ACHN (cell line): ENCODE results near the gene TDO2.
"Not testable (repeated sequence)": the region's sequence is repeated elsewhere in the genome, so short reads cannot be mapped to it uniquely, and the experiment has no call there.

Experiments used
- DNase-seq: peaks from one replicate; pipeline ENCODE4 v3.0.0-alpha.2; 2015
- in situ Hi-C: cut with HindIII; loops from 2 replicates; pipeline ENCODE4 v1.10.0; 2017; ENCODE audit warnings: low sequenced_read_pairs, low pct_ligation_motif_present, low pct_unique_long_range_greater_than_20kb

TDO2 gene

DNA sequence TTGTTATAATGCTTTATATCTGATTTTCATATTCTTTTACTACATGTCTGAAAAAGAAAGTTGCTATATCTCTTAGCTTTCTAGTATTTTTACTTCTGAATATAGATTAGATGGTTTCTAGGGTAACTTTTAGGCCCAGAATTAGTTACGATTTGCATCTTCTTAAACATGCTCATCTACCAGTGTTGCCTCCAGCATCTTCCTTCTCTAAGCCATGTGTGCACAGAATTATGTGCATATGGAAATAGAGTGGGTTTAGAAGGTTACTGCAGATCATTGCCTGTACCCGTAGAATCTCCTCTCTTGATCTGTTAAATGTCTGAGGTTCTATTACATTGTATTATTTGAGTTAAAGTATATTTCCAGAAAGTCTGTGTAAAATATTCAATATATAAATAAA is 2.5 kb upstream of the TDO2 start:
- DNase-seq: no peak
- in situ Hi-C loops: no loop called here

DNA sequence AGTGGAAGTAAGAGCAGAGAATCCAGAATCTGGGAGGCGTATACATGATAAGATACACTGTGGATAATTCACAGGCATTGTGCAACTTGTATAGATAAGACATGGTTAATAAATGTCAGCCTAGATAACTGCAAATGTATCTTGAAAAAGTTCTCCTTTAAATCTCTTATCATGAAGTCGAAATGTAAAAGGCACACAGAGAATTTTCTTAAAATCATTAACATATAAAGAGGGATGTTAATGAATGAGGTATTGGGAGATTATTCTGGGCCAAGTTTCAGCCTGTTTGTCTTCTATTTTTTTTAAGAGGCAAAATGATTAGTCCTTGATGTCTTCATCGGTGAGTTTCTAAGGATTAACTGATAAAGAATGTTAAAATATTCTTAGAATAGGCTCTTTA is 835 bp downstream of the TDO2 start:
- in situ Hi-C loops: no loop called here
- DNase-seq: no peak

DNA sequence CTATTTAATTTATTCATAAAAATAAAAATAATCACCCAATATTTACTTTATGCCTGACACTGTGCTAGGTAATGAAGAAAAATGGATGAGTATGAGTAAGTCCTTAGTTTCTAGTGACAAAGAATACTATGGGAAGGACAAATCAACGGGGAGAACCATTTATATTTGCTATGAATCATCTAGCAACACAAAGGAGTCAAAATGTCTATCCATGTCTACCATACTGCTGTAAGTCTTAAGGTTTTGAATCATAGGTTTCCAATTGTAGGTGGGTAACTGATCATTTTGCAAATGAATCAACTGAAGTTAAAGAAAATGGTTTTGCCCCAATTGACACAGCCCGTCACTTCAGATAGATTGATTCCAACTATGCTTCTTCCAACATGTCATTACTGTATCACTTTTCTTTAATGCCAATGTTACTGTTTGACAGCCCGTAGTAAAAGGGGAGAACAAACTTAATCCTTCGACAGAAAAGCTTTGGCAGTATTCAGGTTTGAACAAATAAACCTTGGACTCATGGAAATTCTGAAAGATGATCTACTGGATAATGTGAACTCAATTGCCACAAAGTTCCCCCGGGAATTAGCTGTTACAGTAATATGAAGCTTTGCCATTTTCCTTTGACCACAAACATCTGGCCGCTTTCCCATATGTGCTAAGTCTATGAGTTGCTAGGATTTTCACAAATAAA is 3.2 kb downstream of the TDO2 start:
- DNase-seq: no peak
- in situ Hi-C loops: no loop called here

DNA sequence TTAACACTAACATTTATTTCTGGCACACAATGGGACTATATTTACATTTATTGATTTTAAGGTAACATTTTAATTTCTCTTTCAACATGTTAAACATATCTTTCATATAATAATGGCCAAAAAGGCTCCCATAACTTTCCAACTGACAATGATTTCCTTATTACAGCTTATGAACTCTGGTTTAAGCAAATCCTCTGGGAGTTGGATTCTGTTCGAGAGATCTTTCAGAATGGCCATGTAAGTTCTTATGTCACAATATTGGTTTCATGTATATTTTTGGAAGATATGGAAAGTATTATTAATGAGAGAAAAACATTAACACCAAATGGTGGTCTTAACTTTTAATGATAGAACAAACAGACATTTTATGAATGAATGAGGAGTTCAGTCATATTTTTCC is 4.1 kb downstream of the TDO2 start:
- in situ Hi-C loops: no loop called here

DNA sequence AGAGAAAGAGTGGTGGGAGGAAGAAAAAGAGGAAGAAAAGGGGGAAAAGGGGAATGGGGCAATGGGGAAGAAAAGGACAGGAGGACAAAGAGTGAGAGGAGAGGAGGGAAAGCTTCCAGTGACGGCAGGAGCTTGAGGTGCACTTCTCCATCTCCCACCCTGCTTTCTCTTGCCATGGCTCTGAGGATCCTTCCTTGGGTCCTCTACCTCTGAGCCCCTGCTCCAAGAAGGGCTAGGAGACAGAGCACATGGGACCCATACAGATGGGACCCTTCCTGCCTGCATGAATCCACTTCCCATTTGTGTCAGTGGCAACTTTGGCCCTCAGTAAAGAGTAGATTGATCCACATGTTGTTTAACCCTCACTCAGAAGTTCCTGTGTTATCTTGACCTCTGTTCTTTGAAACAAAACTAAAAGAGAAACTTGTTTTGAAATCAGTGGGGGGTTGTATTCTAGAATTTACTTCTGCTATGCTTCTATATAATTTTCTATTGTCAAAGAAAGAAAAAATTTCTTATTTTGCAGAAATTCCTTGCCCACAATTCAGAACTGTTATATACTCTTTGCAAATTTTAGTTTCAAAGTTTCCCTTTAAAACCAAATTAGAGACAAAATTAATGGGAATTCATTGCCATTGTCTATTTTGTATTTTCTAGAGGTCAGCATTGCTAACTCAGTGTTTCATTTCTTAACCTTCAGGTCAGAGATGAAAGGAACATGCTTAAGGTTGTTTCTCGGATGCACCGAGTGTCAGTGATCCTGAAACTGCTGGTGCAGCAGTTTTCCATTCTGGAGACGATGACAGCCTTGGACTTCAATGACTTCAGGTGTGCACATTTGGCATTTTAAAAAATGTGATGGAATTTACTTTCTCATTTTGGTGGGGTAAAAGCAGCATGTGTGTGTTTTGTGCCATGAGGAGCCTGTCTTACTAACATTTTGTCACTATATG is 5.0 kb downstream of the TDO2 start:
- no peak for DNase-seq
- in situ Hi-C loops: no loop called here

More for the DNA sequence above, 4.1 kb downstream of the TDO2 start:
- DNase-seq: no peak

DNA sequence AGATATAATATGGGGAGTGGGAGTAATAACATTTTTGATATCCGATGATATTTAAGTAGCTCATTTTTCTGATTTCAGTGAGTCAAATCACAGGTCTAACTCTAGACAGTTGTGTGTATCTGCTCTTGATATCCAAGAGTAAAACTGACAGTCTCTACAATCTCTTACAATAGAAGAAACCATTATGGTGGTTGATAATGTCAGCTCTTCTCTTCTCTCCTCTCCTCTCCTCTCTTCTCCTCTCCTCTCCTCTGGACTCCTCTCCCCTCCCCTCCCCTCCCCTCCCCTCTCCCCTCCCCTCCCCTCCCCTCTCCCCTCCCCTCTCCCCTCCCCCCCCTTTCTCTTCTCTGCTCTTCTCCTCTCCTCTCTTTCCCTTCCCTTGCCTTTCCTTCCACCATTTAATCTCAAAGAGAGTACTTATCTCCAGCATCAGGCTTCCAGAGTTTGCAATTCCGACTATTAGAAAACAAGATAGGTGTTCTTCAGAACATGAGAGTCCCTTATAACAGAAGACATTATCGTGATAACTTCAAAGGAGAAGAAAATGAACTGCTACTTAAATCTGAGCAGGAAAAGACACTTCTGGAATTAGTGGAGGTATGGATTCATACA is 6.2 kb downstream of the TDO2 start:
- DNase-seq: no peak
- in situ Hi-C loops: no loop called here

DNA sequence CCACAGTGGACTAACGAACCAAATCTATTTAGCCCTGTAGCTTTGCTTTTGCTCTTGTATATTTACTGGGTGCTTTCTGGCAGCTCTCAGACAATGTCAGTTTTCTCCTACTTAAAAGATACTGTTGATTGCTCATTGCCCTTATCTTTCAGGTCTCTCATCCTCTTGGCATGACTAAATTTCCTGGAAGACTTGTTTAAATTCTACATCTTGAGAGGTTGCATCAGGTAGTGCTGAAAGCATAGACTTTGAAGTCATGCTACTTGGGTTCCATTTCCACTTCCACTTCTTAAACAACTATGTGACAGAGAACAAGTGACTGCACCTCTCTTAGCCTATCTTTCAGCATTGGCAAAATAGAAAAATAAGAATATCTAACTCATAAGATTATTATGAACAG is 8.4 kb downstream of the TDO2 start:
- in situ Hi-C loops: no loop called here
- DNase-seq: no peak

DNA sequence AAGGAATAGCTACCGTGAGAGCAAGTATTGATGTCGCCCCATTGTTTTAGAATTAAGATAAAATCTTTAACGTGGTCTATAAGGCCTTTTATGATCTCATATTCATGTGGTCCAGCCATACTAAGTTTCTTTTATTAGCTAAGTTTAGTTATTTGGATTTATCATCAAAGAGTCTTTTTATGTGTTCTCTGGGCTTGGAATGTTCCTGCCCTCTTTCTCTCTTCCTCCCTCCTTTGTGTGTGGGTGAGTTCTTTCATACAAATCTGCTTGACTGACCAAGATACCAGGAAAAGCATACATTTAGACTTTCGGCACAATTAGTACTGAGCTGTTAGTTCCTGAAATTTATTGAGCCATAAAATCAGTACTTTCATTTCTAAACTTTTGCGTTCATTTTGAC is 11.3 kb downstream of the TDO2 start:
- in situ Hi-C loops: no loop called here
- DNase-seq: no peak

DNA sequence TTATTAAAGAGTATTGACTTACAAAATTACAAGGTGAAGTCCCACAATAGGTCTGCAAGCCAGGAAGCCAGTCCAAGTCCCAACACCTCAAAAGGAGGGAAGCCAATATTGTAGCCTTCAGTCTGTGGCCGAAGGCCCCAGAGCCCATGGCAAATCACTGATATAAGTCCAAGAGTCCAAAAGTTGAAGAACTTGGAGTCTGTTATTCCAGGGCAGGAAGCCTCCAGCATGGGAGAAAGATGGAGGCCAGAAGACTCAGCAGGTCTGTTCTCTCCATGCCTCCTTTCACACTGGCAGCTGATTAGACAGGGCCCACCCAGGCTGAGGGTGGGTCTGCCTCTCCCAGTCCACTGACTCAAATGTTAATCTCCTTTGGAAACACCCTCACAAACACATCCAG is 18.1 kb downstream of the TDO2 start:
- no peak for DNase-seq
- in situ Hi-C loops: no loop called here

DNA sequence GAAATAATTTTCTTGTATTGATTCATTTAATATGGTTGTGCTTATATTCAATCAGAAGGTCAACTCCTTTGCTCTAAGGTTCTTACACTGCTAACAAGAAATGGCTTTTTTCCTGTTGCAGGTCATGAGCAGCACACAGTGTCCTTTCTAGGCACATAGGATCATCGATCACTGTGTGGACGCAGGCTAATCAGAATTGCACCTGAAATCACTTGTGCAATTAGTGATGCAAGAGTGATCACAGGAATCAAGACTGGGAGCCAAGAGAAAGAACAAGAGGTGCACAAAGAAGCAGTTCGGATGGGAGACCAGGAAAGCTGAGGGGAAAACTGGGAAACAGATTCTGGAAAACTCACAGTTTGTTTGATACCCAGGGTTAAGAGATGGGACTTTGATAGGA is 21.1 kb downstream of the TDO2 start:
- no peak for DNase-seq
- in situ Hi-C loops: no loop called here

DNA sequence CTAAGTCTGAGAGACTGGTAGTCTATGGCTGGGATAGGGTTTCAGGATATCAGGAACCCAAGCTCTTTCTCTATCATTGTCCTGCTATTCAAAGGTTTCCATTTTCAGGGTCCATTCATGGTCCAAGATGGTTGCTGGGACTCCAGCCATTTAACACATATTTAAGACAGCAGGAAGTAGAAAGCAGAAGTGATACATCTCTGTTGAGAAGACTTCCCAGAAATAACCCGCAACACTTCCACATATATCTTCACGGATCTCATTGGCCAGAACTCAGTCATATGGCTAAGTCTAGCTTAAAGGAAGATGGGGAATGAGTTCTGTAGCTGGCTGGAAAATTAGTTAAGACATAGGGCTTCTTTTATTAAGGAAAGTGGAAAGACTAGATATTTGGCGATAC is 26.3 kb downstream of the TDO2 start:
- DNase-seq: no peak
- in situ Hi-C loops: no loop called here

DNA sequence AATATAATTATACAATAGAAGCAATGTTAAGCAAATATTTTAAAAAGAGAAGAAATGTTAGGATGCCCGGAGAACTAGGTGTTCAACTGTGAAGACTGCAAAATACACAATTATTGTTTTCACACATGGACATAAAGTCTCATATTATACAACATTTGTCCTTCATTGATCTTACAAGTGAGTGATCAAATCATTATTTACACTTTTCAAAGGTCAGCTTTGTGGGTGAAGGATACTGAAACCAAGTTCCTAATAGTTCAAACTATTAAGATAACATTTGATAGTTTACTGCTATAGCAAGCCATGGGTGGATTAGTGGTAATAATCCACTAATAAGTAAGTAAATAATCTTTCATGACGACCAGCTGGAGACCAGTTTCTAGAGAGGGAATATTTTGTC is 26.8 kb downstream of the TDO2 start:
- in situ Hi-C loops: no loop called here
- no peak for DNase-seq

DNA sequence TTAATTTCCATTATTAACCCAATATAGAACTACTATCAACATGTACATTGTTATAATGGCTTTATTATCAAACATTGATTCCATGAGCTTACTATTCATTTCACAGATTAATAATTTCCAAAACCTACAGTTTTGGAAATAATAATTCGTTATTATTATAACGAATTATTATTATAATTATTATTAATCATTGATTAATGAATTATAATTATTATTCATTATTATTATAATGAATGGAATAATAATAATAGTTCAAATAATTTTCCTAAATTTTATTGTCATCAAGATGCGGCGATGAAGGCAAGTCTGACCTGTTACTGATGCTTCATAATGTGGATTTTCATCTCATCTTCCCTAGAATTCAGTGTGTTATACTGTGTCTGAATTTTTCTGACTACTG is 28.1 kb downstream of the TDO2 start:
- DNase-seq: no peak
- in situ Hi-C loops: no loop called here

DNA sequence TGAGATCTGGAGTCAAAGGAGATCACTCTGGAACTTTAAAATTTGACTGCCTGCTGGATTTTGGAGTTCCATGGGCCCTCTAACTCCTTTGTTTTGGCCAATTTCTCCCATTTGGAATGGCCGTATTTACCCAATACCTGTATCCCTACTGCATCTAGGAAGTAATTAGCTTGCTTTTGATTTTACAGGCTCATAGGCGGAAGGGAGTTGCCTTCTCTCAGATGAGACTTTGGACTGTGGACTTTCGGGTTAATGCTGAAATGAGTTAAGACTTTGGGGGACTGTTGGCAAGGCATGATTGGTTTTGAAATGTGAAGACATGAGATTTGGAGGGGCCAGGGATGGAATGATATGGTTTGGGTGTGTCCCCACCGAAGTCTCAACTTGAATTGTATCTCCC is 31.1 kb downstream of the TDO2 start:
- DNase-seq, in situ Hi-C loops: not testable (repeated sequence)

DNA sequence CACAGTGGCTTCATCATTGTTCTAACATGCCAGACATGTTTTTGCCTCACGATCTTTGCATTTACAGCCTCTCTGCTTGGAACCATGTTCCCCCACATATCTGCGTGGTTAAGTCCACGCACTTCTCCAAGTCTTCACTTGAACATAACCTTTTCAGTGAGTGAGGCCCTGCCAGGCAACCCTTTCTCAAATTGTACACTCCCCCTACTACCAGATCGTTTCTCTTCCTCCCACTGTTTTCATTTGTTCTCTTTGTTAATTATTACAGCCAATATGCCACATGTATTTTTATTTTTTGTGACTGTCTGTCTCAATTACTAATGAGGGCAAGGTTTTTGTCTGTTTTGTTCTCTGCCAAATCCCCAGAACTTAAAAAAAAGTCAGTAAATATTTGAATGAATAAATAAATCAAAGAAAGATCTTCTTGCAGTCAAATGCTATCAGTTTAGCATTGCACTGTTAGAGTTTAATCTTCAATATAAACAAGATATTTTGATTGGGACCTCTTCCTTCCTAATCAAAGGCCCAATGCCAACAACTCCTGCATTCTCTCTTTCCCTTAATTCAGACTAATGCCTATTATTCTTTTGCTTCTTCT is 32.0 kb downstream of the TDO2 start:
- in situ Hi-C loops: no loop called here

DNA sequence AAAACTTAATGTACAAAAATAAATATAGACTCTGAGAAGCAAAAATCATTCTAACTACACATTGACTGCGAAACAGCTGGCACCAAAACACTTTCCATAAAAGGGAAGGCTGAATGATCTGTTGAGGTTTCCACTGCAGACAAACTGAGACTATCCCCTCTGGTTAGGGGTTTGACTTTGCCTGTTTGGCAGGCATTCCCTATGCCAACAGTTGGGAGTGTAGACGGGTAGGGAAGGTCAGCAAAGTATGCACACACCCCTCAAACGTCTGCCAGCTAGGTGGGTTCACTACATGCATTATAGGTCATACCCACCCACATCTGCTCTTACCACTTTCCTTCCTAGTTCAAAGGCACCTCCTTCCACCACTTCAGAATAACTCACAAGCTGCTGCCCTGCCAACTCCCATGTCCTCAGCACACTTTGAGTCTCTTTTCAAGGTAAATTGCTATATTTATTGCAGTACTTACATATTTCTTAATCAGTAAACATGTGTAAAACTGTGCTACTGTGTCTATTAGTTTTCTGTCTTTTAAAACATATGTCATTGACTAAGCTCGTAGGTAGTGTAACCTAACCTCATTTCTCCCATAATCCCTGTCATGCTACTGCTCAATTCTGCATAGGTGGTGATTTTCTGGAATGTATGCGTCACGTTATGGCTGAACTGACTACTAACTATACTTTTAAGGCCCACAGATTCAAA is 37.7 kb downstream of the TDO2 start:
- no peak for DNase-seq
- in situ Hi-C loops: no loop called here

More for the DNA sequence above, 32.0 kb downstream of the TDO2 start:
- DNase-seq: no peak

DNA sequence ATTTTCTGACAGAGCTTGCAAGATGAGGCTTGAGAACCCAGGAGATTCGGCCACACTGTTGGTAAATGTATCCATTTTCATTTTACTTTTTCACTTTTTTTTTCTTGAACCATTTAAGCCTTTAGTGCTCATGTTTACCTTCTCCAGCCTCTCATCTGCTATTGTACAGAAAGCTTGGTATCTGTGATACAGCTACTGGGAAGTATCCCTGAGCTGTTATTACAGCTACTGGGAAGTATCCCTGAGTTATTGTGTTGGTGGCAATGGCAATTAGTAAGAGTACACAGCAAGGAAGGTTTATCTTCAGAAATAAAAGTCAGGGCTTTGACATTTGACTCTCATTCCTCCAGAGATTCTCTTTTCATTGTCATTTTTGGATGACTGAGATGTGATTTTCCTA is 38.3 kb downstream of the TDO2 start:
- in situ Hi-C loops: no loop called here
- no peak for DNase-seq

DNA sequence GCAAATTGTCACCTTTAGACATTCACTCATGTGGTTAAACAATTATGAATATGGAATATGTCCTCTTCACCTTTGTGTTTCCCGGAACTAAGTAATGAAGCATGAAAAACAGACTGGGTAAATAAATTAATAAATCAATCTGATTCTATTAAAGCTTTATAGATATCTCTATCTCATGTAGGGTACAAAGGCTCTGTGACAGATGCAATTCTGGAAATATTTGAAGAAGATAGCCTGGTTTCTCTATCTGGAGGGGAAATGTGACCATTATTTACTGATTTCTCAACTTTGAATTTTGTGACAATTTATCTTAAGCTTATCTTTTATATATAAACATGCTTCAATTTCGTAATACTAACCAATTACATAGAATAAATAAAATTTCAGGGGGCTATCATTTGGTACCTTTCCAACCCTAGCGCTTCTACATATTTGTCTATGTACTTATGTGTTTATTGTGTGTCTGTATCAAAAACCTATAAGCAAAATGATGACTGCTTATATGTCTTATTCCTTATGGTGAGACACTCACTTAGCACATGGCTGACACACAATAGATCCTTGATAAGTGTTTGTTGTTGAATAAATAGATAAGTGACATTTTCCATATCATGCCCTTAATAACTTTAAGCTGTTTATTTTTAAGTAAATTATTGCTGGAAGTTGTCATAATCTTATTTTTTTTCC is 40.3 kb downstream of the TDO2 start:
- no peak for DNase-seq
- in situ Hi-C loops: no loop called here
